ENCODE measurements around the gene DERL2.
"Not testable (repeated sequence)": the region's sequence is repeated elsewhere in the genome, so short reads cannot be mapped to it uniquely, and the experiment has no call there.

Gene DERL2

GRCh38 chr17:5435781-5436315 is 50.1 kb downstream of the DERL2 start:
- not testable (repeated sequence) for DNase-seq

DNA sequence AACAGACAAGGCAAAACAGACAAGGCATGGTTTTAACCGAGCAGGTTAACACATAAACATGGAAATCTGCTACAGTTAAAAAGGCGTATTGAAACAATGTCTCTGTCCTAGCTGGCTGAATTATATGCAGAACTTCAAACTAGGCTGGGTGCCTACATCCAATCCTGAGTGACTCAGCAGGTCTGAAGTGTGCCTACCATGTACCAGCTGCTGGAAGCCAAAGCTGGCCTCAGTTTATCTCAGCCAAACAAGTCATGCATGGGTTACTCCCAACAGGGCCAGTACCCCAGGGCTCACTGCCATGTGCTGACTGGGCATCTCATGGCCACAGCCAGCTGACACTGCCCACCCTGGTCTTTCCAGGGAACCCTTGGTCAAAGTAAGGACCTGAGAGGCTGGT is 51.0 kb downstream of the DERL2 start:
- DNase-seq: no peak

GRCh38 chr17:5431949-5432556 is 53.9 kb downstream of the DERL2 start:
- DNase-seq: no peak

DNA sequence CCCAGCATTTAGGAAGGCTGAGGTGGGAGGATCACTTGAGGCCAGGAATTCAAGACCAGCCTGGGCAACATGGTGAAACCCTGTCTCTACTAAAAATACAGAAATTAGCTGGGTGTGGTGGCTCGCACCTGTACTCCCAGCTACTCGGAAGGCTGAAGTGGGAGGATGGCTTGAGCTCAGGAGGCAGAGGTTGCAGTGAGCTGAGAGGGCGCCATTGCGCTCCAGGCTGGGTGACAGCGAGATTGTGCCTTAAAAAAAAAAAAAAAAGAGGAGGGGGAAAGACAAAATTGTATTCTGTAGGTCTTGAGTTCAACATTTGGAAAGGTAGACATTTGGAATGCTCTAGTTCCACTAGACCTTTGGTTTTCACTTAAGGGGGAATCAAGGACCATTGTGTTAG is 54.7 kb downstream of the DERL2 start:
- DNase-seq: not testable (repeated sequence)

- DNase-seq: no peak
Observed at GRCh38 chr17:5430413-5430999, 55.5 kb downstream of the DERL2 start.

DNA sequence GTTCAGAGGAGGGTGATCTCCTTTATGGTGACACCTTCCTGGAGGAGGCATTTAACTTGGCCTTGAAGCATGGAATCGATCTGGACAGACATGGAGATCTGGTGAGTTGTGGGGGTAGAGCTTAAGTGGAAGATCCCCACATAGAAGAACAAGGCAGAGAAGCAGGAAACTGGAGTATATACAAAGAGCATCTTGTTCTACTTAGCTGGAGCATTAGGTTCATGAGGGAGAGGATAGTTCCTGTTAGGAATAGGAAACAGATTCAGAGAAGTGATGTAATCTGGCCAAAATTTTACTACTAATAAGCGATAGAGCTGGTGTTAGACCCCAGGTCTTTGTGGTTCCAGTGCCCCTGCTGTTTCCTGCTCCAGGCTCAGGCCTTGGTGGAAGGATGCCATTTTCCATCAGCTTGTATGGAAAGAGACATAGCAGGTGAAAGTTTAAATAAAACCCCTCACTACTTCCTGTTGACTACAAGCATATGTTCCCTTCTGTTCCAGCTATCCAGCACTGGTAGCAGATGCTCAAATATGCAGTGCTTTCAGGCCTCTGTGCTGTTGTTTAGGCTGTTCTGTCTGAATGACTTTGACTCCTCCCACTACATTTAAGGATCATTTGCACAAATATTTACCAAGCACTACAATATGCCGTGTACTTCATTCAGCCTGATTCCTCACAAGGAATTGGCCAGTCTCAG is 56.6 kb downstream of the DERL2 start:
- DNase-seq: no peak

GRCh38 chr17:5425826-5426225 is 60.2 kb downstream of the DERL2 start:
- no peak for DNase-seq

GRCh38 chr17:5424909-5425308 is 61.1 kb downstream of the DERL2 start:
- DNase-seq: no peak

GRCh38 chr17:5422505-5422904 is 63.5 kb downstream of the DERL2 start:
- DNase-seq: no peak
